H9 (cell line): ENCODE results near the gene NRG2. TPM values are rescaled to one million over a fixed set of nuclear protein-coding genes. Genes with fewer than 3 reads are reported as not detected.

Source experiments
- DNase-seq: peaks from one replicate; pipeline ENCODE4 v3.0.0-alpha.2; 2017
- H2AFZ ChIP-seq: one replicate; pipeline ENCODE4 v1.6.1; 2013; ENCODE audit warnings: mild to moderate bottlenecking, low read length, control low read depth, moderate library complexity
- H2AK5ac ChIP-seq: 2 replicates; pipeline ENCODE4 v1.6.1; 2013; ENCODE audit warnings: low read length, control low read depth, mixed read lengths; ENCODE audit not compliant: insufficient read length
- H2BK120ac ChIP-seq: one replicate; pipeline ENCODE4 v1.6.1; 2013; ENCODE audit warnings: low read depth, mild to moderate bottlenecking, low read length, control low read depth, inconsistent platforms; ENCODE audit not compliant: poor library complexity, severe bottlenecking
- H2BK12ac ChIP-seq: 2 replicates; pipeline ENCODE4 v1.6.1; 2013; ENCODE audit warnings: low read length, control low read depth, mixed read lengths, low read depth; ENCODE audit not compliant: insufficient read length
- H2BK15ac ChIP-seq: 2 replicates; pipeline ENCODE4 v1.6.1; 2013; ENCODE audit warnings: low read depth, low read length, control low read depth
- H2BK20ac ChIP-seq: one replicate; pipeline ENCODE4 v1.6.1; 2013; ENCODE audit warnings: low read depth, mild to moderate bottlenecking, low read length, control low read depth, inconsistent platforms; ENCODE audit not compliant: poor library complexity, severe bottlenecking
- H2BK5ac ChIP-seq: 2 replicates; pipeline ENCODE4 v1.6.1; 2013; ENCODE audit warnings: low read length, control low read depth, mixed read lengths; ENCODE audit not compliant: insufficient read length
- H3K14ac ChIP-seq: 2 replicates; pipeline ENCODE4 v1.6.1; 2013; ENCODE audit warnings: low read length, control low read depth; ENCODE audit not compliant: insufficient read depth
- H3K18ac ChIP-seq: 2 replicates; pipeline ENCODE4 v1.6.1; 2013; ENCODE audit warnings: low read depth, mild to moderate bottlenecking, mixed read lengths, low read length, control low read depth; ENCODE audit not compliant: insufficient read length
- H3K23ac ChIP-seq: 2 replicates; pipeline ENCODE4 v1.6.1; 2013; ENCODE audit warnings: low read length, control low read depth, mixed read lengths, low read depth; ENCODE audit not compliant: insufficient read length
- H3K23me2 ChIP-seq: 2 replicates; pipeline ENCODE4 v1.6.1; 2013; ENCODE audit warnings: low read depth, mild to moderate bottlenecking, mixed read lengths, low read length, control low read depth; ENCODE audit not compliant: insufficient read length, poor library complexity, severe bottlenecking
- H3K27ac ChIP-seq: 2 replicates; pipeline ENCODE4 v1.5.1; 2013; ENCODE audit warnings: low read length, control low read depth, mixed read lengths, low read depth; ENCODE audit not compliant: insufficient read length
- H3K27me3 ChIP-seq: 2 replicates; pipeline ENCODE4 v1.6.1; 2013; ENCODE audit warnings: low read length, control low read depth, inconsistent platforms; ENCODE audit not compliant: insufficient read depth
- H3K4ac ChIP-seq: 2 replicates; pipeline ENCODE4 v1.6.1; 2013; ENCODE audit warnings: low read depth, mild to moderate bottlenecking, control low read depth, inconsistent platforms, low read length, moderate library complexity
- H3K4me1 ChIP-seq: 2 replicates; pipeline ENCODE4 v1.6.1; 2013; ENCODE audit warnings: low read length, control low read depth, inconsistent platforms; ENCODE audit not compliant: insufficient read depth
- H3K4me2 ChIP-seq: 2 replicates; pipeline ENCODE4 v1.6.1; 2013; ENCODE audit warnings: low read length, control low read depth, mixed read lengths; ENCODE audit not compliant: insufficient read length, insufficient read depth
- H3K56ac ChIP-seq: 2 replicates; pipeline ENCODE4 v1.6.1; 2013; ENCODE audit warnings: low read depth, mild to moderate bottlenecking, mixed read lengths, low read length, control low read depth; ENCODE audit not compliant: insufficient read length
- H3K79me1 ChIP-seq: 2 replicates; pipeline ENCODE4 v1.6.1; 2013; ENCODE audit warnings: low read depth, mild to moderate bottlenecking, moderate library complexity, low read length, control low read depth, inconsistent platforms; ENCODE audit not compliant: insufficient read depth, poor library complexity, severe bottlenecking
- H3K79me2 ChIP-seq: 2 replicates; pipeline ENCODE4 v1.6.1; 2013; ENCODE audit warnings: low read length, control low read depth, inconsistent platforms; ENCODE audit not compliant: insufficient read depth
- H3K9ac ChIP-seq: 2 replicates; pipeline ENCODE4 v1.6.1; 2013; ENCODE audit warnings: low read length, control low read depth, mixed read lengths; ENCODE audit not compliant: insufficient read length; ENCODE audit errors: extremely low read depth
- H3K9me3 ChIP-seq: one replicate; pipeline ENCODE4 v1.6.1; 2013; ENCODE audit warnings: low read depth, low read length, inconsistent platforms; ENCODE audit not compliant: control insufficient read depth
- H3T11ph ChIP-seq: one replicate; pipeline ENCODE4 v1.6.1; 2013; ENCODE audit warnings: mild to moderate bottlenecking, low read length, control low read depth, inconsistent platforms
- H4K20me1 ChIP-seq: one replicate; pipeline ENCODE4 v1.6.1; 2013; ENCODE audit not compliant: control insufficient read depth, insufficient read length, insufficient read depth
- H4K5ac ChIP-seq: 2 replicates; pipeline ENCODE4 v1.6.1; 2013; ENCODE audit warnings: low read depth, mild to moderate bottlenecking, mixed read lengths, low read length, control low read depth; ENCODE audit not compliant: insufficient read length
- H4K8ac ChIP-seq: replicated peaks from 2 replicates; pipeline ENCODE4 v1.6.1; 2013; ENCODE audit warnings: low read length, control low read depth, mixed read lengths, low read depth; ENCODE audit not compliant: insufficient read length
- H4K91ac ChIP-seq: 2 replicates; pipeline ENCODE4 v1.6.1; 2013; ENCODE audit warnings: low read depth, mild to moderate bottlenecking, moderate library complexity, mixed read lengths, low read length, control low read depth; ENCODE audit not compliant: insufficient read length
- H3K27ac Mint-ChIP-seq, 3 experiments: 2 replicates in 2 of 3; 3 replicates in 1 of 3; pipeline ENCODE4 v1.8.0; 2020 to 2021; ENCODE audit warnings: mixed read lengths in 3 of 3, mild to moderate bottlenecking in 1 of 3, moderate library complexity in 1 of 3
- H3K27me3 Mint-ChIP-seq: 2 replicates; pipeline ENCODE4 v1.8.0; 2021; ENCODE audit warnings: low read depth, mild to moderate bottlenecking, moderate library complexity, mixed read lengths
- H3K36me3 Mint-ChIP-seq, 3 experiments: 2 replicates in 2 of 3; 3 replicates in 1 of 3; pipeline ENCODE4 v1.8.0; 2020 to 2021; ENCODE audit warnings: low read depth in 3 of 3, mixed read lengths in 3 of 3; ENCODE audit not compliant: insufficient read depth in 1 of 3
- H3K4me1 Mint-ChIP-seq, 2 experiments: 2 replicates each; pipeline ENCODE4 v1.8.0; 2020; ENCODE audit warnings: mixed read lengths in 2 of 2
- H3K4me3 Mint-ChIP-seq, 2 experiments: 2 replicates in 1 of 2; 3 replicates in 1 of 2; pipeline ENCODE4 v1.8.0; 2020 to 2021; ENCODE audit warnings: mild to moderate bottlenecking in 2 of 2, mixed read lengths in 2 of 2, moderate library complexity in 1 of 2
- H3K9me3 Mint-ChIP-seq, 2 experiments: 2 replicates in 1 of 2; 3 replicates in 1 of 2; pipeline ENCODE4 v1.8.0; 2020; ENCODE audit warnings: mild to moderate bottlenecking in 2 of 2, mixed read lengths in 2 of 2, moderate library complexity in 1 of 2
- WGBS: extraction: QIAGEN DNeasy Blood & Tissue Kit; methylation state at CpG from one replicate; pipeline ENCODE4 v1.1.7; 2013; ENCODE audit warnings: missing lambda C conversion rate, low lambda C conversion rate, mixed read lengths; ENCODE audit not compliant: insufficient read length; ENCODE audit errors: extremely low coverage; 5-methylcytosine and 5-hydroxymethylcytosine counted together
- total RNA-seq: library from RNA; stranded (reverse); gene quantifications from 2 replicates; pipeline ENCODE4 v1.2.1, GENCODE V29; 2021
- TF ChIP-seq, protein P1 (sequence below): fragments of 200-600 bp; sonication (generic); conservative IDR thresholded peaks from 3 replicates; pipeline ENCODE4 v1.8.0; 2021; ENCODE audit warnings: antibody characterized with exemption, mild to moderate bottlenecking

The NRG2 gene
- total RNA-seq, 1 experiment from 2014 or later, result not detected

DNA sequence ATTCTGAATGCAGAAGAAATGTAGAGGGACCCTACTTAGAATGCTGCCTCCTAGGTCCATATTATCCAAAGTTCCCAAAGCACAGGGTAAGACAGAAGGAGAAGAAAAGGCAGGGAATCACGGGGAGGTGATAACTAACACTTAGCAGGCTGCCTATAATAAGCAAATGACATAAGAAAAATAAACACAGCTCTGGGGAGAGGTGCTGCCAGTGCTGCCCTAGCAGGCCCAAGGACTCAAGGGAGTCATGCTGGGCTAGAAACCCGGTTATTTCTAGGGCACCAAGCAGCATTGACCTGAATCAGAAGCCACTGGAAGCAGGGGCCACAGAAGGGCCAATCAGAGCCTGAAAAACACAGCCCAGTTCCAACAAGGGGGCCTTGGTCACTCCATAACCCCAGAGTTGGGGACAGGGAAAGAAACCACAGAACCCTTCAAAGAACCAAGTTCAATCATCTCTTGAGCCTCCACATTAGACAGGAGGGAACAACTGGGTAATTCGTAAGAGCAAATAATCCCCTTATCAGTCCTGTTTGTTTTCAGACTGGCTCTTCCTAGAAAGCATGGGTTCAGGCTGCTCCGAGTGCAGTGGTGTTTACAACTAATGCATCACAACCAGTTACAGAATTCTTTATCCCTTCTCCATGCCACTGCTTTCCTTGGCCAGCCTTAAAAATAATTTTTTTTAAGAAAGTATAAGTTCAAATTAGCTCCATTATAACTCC is 24.0 kb downstream of the NRG2 start:
- WGBS, result no CpG with 5 or more reads among the region's 4 CpGs
- Histone ChIP-seq H2BK12ac (no peak overlapping the region), H2BK15ac (no peak overlapping the region), H3K4ac (no peak overlapping the region), H2AK5ac (no peak overlapping the region), H4K20me1 (no peaks in the 10 kb centered on the region), H2AFZ (no peak overlapping the region), H3K18ac (no peak overlapping the region), H3K4me2 (no peak overlapping the region), H4K91ac (no peak overlapping the region), H3K79me1 (no peaks in the 10 kb centered on the region), H4K5ac (no peak overlapping the region), H2BK5ac (no peak overlapping the region), H3K14ac (no peak overlapping the region), H3K56ac (no peak overlapping the region), H3K9ac (no peak overlapping the region), H3K27me3 (no peaks in the 10 kb centered on the region), H3K79me2 (no peaks in the 10 kb centered on the region), H3K27ac (no peak overlapping the region), H3K4me1 (no peaks in the 10 kb centered on the region), H3T11ph (no peak overlapping the region), H3K23me2 (no peaks in the 10 kb centered on the region), H3K23ac (no peak overlapping the region), H4K8ac (no peak overlapping the region), H3K9me3 (no peaks in the 10 kb centered on the region), H2BK20ac (no peak overlapping the region), H2BK120ac (no peak overlapping the region)
- no peaks in the 10 kb centered on the region for H3K4me1 Mint-ChIP-seq
- no peaks in the 10 kb centered on the region for H3K36me3 Mint-ChIP-seq
- no peak overlapping the region for H3K27ac Mint-ChIP-seq
- TF ChIP-seq, protein P1, sequence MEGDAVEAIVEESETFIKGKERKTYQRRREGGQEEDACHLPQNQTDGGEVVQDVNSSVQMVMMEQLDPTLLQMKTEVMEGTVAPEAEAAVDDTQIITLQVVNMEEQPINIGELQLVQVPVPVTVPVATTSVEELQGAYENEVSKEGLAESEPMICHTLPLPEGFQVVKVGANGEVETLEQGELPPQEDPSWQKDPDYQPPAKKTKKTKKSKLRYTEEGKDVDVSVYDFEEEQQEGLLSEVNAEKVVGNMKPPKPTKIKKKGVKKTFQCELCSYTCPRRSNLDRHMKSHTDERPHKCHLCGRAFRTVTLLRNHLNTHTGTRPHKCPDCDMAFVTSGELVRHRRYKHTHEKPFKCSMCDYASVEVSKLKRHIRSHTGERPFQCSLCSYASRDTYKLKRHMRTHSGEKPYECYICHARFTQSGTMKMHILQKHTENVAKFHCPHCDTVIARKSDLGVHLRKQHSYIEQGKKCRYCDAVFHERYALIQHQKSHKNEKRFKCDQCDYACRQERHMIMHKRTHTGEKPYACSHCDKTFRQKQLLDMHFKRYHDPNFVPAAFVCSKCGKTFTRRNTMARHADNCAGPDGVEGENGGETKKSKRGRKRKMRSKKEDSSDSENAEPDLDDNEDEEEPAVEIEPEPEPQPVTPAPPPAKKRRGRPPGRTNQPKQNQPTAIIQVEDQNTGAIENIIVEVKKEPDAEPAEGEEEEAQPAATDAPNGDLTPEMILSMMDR, result no peak
- peaks cover 6% of the 10 kb centered on the region for H3K27me3 Mint-ChIP-seq
- H3K9me3 Mint-ChIP-seq, result no peaks in the 10 kb centered on the region
- no peak for DNase-seq
- no peak overlapping the region for H3K4me3 Mint-ChIP-seq
